ENCODE results near the gene RADIL. TPM values are rescaled to one million over a fixed set of nuclear protein-coding genes. Genes with fewer than 3 reads are reported as not detected.

RADIL gene
- total and polyA plus RNA-seq, 7 donors = 0.65 to 3.8 (median 2.6) TPM

- Histone ChIP-seq H3K27ac (peak overlapping the region; percentile 4), H3K9me3 (no peaks in the 10 kb centered on the region), H3K4me1 (peaks cover 8% of the 10 kb centered on the region), H3K4me3 (peak overlapping the region; percentile 45), H3K27me3 (ENCODE audit: insufficient read depth in 3 of 3, low read length in 2 of 3) (peaks cover 0 to 33% (median 0%) of the 10 kb centered on the region in 3 donors), H3K36me3 (ENCODE audit: insufficient read depth in 1 of 2, low read depth in 1 of 2) (no peaks in the 10 kb centered on the region)
- intact Hi-C loops (cut with DNase I) = loop anchor here in 1 of 2 donors (5.0 kb wide), 1 partner anchor 88 kb away; no protein-coding TSS in a partner anchor
- 62 to 67% (median 63%) methylated on average over 10 of the region's 10 CpGs for WGBS, 3 donors
- ATAC-seq (no peak), DNase-seq (no peak)
- TF ChIP-seq CTCF (IDR thresholded peaks at IDR 0.05) = no peak
Observed at GRCh38 chr7:4880218-4880617, 3.3 kb downstream of the RADIL start.

DNA sequence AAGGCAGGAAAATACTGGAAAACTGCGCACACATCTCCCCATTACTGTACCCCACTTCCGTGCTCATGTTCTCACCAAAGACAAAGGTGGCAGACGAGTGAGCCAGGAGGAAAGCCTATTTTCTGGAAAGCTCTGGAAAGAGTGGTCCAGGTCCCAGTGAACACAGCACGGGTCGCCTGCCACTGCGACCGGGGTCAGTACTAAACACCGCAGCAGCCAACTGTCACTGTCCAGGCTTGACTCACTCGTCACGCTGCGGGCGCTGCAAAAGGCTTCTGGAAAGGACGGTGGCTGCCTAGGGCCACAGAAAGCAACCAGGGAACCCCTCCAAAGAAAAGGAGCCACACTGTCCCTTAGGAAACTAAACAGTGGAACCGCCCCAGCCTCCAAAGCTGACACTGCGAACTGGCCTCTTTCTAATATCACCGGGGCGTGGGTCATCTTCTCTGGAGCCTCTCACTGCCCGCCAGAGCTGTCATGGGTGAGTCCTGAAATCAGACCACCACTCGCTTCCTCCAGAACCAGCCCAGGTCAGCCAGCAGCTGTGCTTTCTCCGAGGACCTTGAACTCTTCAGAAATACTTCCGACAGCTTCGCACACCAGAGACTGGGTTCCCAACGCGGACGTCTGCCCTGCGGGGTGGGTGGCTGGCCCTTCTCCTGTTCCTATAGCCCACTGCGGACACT is 4.0 kb downstream of the RADIL start:
- peak in 1 of 2 donors; percentile 36 for DNase-seq
- H3K4me3 ChIP-seq = peak overlapping the region; percentile 45
- intact Hi-C loops (cut with DNase I) = loop anchor here in 1 of 2 donors (5.0 kb wide), 1 partner anchor 87 kb away; no protein-coding TSS in a partner anchor

GRCh38 chr7:4878336-4879335 is 4.9 kb downstream of the RADIL start:
- Histone ChIP-seq H3K9me3 (no peaks in the 10 kb centered on the region), H3K27me3 (ENCODE audit: insufficient read depth in 3 of 3, low read length in 2 of 3) (peaks cover 0 to 27% (median 0%) of the 10 kb centered on the region in 3 donors), H3K4me3 (peak overlapping the region; percentile 45), H3K4me1 (peaks cover 8% of the 10 kb centered on the region), H3K27ac (peak overlapping the region; percentile 23), H3K36me3 (ENCODE audit: insufficient read depth in 1 of 2, low read depth in 1 of 2) (no peaks in the 10 kb centered on the region)
- ATAC-seq = no peak
- DNase-seq = no peak
- TF ChIP-seq CTCF (IDR thresholded peaks at IDR 0.05) = no peak
- intact Hi-C loops (cut with DNase I) = no loop called here
- WGBS, 3 donors = 71 to 79% (median 76%) methylated on average over 45 of the region's 45 CpGs

More for the DNA sequence above, 4.0 kb downstream of the RADIL start:
- peaks cover 0 to 33% (median 0%) of the 10 kb centered on the region in 3 donors for H3K27me3 ChIP-seq (ENCODE audit: insufficient read depth in 3 of 3, low read length in 2 of 3)
- H3K4me1 ChIP-seq = peaks cover 8% of the 10 kb centered on the region
- TF ChIP-seq CTCF (IDR thresholded peaks at IDR 0.05) = no peak
- peak overlapping the region; percentile 23 for H3K27ac ChIP-seq
- peak in 3 of 4 donors; percentile 33 to 61 (median 56) for ATAC-seq
- H3K9me3 ChIP-seq = no peaks in the 10 kb centered on the region
- 57 to 74% (median 73%) methylated on average over 27 of the region's 27 CpGs for WGBS, 3 donors
- no peaks in the 10 kb centered on the region for H3K36me3 ChIP-seq (ENCODE audit: insufficient read depth in 1 of 2, low read depth in 1 of 2)

GRCh38 chr7:4876586-4876985 is 6.9 kb downstream of the RADIL start:
- ATAC-seq (no peak), DNase-seq (no peak)
- no peak overlapping the region for H3K27ac ChIP-seq
- intact Hi-C loops (cut with DNase I) = no loop called here
- no peaks in the 10 kb centered on the region for H3K9me3 ChIP-seq
- no peak overlapping the region for H3K4me3 ChIP-seq
- no peaks in the 10 kb centered on the region for H3K4me1 ChIP-seq
- peaks cover 0 to 7% (median 3%) of the 10 kb centered on the region in 3 donors for H3K27me3 ChIP-seq (ENCODE audit: insufficient read depth in 3 of 3, low read length in 2 of 3)
- WGBS, 3 donors = 96% methylated on average over 18 of the region's 18 CpGs
- H3K36me3 ChIP-seq (ENCODE audit: insufficient read depth in 1 of 2, low read depth in 1 of 2) = no peaks in the 10 kb centered on the region
- no peak for TF ChIP-seq CTCF (IDR thresholded peaks at IDR 0.05)
